Activated gamma-delta T cell treated with Interleukin-2 at 50 U/mL for 16 hours (primary cell): ENCODE data around the gene GMPPA.

Experiments used
- DNase-seq: peaks from one replicate; pipeline ENCODE4 v3.0.0-alpha.2; 2020

The GMPPA gene

DNA sequence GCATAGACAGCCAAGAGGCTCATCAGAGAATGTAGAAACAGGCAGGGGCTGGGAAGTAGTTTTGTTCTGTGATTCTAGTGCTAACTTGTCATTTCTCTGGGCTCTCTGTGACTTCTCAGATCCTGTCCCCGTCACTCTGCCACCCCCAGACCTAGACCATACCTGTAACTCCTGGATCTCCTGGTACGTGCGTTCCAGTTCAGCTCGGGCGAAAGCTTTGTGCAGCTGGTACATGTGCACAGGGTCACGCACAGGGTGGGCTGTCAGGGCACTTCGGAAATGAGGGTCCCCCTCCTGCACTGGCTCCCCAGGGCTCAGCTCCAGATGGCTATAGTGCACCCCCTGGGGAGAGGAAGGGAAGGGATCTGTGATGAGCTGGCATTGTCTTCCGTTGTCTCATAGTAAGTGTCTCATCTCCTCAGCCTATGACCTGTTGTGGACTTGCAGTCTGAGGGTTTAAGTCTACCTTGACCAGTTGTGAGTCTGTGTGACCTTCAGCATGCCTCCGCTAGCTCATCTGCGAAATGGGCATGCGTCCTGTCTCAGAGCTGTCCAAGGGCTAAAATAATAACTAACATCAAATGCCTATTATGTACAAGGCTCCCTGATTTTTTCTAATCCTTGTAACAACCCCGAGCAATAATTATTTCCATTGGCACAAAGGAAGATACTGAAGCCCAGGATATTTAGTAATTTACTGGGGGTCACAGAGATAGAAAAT lies 42.3 kb downstream of the GMPPA start:
- DNase-seq = no peak

- peak; percentile 80 for DNase-seq
These were observed 43.0 kb downstream of the GMPPA start for GRCh38 chr2:219541611-219542180.

GRCh38 chr2:219542931-219543595 lies 44.4 kb downstream of the GMPPA start:
- DNase-seq = no peak

DNA sequence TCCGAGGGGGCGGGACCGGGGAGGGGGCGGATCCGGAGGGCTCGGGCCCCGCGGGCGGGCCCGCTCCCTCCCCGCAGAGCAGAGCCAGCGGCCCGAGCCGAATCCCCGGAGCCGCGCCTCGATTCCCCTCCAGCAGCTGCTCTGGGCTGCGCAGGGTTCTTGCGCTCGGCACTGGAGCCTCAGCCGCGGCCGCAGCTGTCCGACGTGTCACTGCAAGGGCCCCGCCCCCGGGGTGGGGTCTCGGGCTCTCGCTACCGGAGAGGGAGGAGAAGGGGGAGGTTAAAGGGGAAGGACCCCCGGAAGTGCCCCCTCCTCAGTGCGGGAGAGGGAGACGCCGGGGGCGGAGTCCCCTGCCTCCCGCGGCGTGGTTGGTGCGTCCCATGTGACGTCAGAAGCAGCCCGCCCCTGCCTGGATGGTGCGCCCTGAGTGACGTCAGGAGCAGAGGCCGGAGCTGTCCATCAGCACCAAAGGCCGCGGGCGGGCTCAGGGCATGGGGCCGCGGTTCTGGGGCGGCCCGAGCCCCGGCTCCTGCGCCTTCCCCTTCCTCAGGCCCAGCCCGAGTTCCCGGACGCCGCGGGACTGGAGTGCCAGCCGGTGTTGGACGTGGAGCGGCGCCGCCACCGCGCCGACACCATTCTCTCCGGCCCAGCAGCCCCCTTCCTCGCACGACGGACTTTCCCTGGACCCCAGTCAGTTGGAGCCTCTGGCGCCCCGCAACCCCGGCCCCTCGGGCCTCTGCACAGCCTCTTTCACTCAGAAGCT lies 45.1 kb downstream of the GMPPA start, which contains the start of the genes CHPF and TMEM198:
Gene CHPF (minus strand): TSS at position 214 of the 763 bp plus-strand sequence. CDS start 271 bp downstream, outside the sequence.
Gene TMEM198 (plus strand): TSS at position 433 of the 763 bp plus-strand sequence. CDS start 700 bp downstream, outside the sequence.
- peak; percentile 86 for DNase-seq

- no peak for DNase-seq
These were observed 45.9 kb downstream of the GMPPA start for GRCh38 chr2:219544567-219544966.

DNA sequence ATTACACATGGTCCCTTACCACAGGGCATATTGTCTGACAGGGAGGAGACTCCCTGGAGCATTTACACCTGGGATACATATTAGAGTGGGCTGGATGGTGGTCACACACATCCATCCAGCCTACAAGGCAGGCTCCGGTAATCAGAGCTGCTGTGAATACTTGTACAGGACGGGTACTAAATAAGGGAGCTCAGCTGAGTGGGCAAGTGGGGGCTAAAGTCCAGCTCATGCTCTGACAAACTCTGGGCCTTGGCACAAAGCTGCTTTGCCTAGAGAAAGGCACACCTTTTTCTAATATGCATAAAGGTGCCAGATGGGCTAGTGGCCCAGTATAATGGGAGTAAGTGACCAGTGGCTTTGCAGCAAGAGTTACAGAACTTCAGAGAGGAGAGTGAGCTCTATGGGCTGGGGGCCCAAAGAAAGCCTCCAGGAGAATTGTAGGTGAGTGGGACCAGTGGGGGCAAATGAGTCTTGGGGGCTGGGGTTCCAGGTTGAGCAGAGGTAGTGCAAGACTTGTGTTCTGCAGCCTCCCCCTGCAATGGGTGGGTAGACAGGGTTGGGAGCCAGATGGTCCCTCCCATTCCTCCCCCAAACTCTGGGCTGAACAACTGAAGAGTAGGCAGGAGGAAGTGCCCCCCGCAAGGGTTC lies 46.7 kb downstream of the GMPPA start:
- no peak for DNase-seq

DNA sequence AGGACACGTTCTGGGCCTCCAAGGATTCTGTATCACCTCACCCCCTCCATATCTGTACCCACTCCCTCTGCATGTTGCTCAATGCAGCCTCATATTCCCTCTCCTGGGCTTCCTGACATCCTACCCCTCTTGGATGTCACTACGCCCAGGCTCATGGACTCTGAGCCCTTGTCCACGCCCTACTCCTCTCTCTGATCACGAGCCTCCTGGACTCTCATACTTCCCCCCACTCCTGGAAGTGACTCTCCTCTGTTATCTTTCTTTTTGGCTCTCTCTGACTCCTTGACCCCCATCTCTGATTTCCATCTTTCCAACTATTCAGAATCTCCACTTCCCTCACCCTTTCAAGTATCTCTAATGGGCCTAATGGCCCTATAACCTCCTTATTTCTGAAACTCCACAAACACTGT lies 47.3 kb downstream of the GMPPA start:
- no peak for DNase-seq

DNA sequence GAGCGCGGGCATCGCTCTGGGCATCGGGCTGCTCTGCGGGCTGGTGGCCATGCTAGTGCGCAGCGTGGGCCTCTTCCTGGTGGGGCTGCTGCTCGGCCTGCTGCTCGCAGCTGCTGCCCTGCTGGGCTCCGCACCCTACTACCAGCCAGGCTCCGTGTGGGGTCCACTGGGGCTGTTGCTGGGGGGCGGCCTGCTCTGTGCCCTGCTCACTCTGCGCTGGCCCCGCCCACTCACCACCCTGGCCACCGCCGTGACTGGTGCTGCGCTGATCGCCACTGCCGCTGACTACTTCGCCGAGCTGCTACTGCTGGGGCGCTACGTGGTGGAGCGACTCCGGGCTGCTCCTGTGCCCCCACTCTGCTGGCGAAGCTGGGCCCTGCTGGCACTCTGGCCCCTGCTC lies 48.9 kb downstream of the GMPPA start:
- DNase-seq = no peak

DNA sequence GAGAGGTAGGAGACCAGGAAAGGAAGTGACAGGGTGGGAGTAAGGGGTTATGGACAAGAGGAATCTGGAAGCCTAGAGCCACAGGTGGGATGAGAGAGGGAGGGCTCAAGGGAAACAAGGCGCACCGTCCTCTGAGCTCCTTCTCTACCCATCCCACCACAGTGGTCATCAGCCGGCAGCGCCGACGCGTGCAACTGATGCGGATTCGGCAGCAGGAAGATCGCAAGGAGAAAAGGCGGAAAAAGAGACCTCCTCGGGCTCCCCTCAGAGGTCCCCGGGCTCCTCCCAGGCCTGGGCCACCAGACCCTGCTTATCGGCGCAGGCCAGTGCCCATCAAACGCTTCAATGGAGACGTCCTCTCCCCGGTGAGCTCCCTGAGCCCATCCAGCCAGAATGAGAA lies 50.3 kb downstream of the GMPPA start:
- no peak for DNase-seq

DNA sequence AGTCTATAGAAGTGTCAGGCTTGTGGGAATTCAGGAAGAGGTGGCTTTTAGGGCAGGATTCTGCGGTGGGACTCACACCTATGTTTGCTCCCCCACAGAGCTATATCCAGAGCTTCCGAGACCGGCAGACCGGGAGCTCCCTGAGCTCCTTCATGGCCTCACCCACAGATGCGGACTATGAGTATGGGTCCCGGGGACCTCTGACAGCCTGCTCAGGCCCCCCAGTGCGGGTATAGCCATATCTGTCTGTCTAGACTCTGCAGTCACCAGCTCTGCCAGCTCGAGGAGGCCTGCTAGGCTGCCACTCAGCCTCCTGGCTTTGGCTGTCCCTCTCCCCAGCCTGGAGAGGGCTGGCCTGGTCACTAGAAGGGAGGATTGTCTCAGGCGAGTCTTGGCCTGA lies 50.9 kb downstream of the GMPPA start:
- no peak for DNase-seq

DNA sequence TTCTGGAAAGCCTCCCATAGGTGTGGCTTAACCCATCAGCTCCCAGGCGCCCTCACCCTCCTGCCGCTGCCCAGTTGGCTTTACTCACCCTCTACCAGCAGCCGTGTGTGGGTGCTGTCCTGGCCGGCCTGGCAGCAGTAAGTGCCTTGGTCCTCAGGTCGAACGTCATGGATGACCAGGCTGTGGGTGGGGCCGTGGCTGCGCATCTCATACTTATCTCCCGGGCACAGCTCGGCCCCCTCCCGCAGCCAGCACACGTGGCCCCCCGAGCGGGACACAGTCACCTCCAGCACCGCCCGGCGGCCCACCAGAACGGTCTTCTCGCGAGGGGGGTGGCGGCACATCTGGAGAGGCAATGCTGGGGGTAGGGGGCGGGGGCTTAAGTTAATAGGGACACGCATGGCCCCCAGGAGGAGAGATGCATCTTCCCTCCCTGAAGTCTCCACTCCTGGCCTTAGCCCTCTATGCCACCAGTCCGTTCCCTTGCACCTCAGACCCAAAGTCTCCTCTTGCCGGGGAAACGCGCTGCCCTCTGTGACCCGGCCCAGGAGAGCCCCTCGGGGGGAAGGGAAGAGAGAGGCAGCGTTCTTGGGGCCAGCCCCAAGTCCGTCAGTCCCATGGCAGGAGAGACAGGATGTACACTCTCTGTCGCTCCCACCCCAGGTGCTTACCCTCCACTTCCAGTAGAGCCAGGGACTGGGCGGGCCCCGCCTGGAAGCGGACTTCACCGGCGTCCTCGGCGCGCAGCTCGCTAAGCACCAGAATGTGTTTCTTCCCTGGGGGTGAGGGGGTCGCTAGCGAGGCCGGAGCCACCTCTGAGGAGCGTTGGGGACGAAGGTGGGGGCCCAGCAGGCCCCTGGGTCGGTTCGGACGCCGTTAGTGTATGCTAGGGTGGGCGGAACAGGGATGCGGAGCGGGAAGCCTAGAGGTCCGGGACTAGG lies 53.0 kb downstream of the GMPPA start:
- DNase-seq = no peak

DNA sequence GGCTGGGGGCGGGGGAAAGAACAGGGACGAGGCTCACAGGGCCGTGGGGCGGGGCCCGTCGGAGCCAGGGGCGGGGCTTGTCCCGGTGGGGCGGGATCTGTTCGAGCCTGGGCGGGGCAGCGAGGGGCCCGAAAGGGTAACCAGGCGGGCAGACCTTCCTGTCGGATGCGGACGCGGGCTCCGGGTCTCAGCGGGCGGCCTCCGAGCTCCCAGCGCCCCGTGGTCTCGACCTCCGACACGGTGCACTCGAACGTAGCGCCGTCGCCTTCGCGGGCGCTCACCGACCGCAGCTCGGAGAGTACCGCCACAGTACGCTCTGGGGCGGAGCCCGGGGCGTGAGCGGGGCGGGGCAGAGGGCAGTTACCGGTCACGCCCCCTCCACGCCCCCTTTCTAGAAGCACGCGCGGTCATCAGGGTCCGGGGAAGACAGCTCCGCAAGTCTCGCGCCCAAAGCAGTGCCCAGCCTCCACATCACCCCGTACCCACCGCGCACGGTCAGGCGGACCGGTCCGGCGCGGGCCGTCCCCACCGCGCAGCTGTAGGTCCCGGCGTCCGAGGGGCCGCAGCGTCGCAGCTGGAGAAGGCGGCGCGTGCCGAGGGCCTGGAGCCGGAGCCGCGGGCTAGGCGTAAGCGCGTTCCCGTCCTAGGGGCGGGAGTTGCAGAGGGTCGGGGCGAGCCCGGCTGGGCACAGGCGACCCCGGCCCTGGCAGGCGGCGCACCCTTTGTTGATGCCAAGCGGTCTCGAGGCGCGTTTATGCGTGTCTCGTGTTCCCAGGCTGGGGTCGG lies 53.9 kb downstream of the GMPPA start:
- peak; percentile 71 for DNase-seq

DNA sequence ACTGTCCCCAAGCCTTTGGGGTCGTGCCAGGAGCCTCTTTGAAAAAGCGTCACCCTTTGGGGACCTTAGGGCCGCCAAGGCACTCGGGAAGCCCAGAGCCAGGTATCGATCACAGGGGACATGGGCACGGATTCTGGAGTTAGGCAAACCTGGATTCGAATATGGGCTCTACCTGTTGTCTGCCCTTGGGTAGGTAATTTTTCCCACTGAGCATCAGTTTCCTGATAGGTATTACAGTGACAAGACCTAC lies 54.4 kb downstream of the GMPPA start:
- DNase-seq = no peak

DNA sequence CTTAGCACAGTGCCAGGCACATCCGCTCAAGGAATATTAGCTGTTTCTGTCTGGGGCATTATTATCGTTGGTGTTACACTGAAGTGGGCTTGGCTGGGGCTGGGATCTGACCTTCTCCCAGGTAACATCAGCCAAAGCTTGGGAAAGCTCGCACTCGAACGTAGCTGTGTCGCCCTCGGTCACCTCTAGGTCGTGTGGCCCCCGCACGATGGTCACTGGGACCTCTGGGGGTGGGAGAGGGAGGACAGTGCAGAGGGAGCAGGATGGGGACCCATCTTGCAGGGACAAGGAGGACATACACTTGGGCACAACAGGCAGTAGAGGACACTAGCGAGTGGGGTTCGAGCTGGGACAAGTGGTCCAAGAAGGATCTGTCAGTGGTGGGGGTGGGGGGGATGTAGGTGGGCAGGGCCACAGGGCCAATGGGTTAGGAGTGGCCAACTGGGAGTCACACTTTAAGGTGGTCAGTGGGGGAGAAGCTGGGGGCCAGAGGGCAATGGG lies 54.8 kb downstream of the GMPPA start:
- DNase-seq = no peak

DNA sequence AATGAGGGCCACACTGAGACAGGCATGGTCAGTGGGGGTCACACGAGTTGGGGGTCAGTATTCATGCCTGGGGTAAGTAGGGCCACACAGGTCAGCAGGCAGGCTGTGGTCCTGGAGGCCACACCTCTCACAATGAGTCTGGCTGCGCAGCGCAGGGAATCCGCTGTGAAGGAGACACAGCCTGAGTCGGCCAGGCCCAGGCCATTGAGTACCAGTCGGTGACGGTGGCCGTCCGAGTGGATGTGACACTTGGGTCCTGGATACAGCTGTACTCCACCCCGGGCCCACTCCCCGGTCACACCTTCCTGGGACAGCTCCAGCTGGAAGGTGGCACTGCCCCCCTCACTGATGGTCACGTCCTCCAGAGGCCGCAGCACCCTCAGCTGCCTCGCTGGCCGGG lies 55.7 kb downstream of the GMPPA start:
- DNase-seq = no peak

GRCh38 chr2:219555956-219556355 lies 57.3 kb downstream of the GMPPA start:
- DNase-seq = no peak

DNA sequence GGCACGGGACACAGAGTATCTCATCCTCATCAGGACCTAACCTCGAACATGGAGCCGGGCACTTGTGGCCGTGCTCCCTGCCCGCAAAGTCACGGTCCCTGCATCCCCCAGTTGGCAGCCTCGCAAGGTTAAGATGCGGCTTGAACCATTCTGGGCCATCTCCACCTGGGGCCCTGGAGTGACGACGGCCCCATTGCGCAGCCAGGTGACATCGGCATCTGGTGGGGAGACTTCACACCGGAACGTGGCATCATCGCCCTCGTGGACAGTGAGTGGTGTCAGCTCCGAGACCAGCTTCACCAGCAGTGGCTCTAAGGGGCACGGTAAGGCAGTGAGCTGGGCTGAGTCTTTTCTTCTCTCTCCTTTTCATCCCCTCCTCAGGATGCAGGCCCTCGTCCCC lies 57.7 kb downstream of the GMPPA start:
- DNase-seq = no peak
